Measurements from ENCODE around the gene ASCL3.
"Not testable (repeated sequence)": the region's sequence is repeated elsewhere in the genome, so short reads cannot be mapped to it uniquely, and the experiment has no call there.

Gene ASCL3

DNA sequence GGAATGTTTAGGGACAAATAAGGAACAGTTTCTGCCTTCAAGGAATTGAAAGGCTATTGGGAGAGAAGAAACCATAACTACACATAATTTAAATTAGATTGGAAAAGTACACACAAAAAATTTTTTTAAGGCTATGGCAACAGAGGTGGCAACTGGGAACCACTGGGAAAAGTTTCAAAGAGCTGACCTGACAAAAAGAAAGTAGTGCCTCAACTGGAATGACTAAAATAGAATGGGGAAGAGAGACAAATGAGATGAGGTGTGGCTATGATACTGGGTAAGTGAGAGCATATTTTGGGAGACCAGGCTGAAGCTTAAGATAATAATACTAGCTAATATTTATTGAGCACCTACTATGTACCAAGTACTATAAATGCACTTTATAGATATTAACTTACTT lies 34.7 kb downstream of the ASCL3 start:
- DNase-seq = no peak

DNA sequence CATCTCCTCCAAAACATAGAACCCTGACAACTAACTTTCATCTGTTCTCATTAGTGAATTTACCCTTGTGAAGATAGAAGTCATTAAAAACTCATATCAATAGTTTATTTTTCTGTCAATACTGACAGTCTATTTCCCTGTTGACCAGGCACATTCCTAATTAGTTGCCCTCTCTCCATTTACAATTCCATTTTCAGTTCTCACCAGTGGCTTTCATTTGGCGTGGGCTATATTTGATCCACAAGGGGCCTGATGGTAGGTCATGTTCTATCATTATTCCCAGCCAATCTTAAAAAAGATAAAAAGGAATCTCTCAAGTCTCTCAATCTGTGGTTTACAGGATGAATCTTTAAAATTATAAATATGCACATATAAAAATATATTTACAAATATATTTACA lies 35.7 kb downstream of the ASCL3 start:
- no peak for DNase-seq

GRCh38 chr11:8905528-8906165 lies 37.2 kb downstream of the ASCL3 start:
- DNase-seq = no peak

GRCh38 chr11:8899119-8899753 lies 43.6 kb downstream of the ASCL3 start:
- DNase-seq = no peak

DNA sequence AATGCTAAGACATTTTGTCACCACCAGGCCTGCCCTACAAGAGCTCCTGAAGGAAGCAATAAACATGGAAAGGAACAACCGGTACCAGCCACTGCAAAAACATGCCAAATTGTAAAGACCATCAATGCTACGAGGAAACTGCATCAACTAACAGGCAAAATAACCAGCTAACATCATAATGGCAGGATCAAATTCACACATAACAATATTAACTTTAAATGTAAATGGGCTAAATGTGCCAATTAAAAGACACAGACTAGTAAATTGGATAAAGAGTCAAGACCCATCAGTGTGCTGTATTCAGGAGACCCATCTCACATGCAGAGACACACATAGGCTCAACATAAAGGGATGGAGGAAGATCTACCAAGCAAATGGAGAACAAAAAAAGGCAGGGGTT lies 51.6 kb downstream of the ASCL3 start:
- not testable (repeated sequence) for DNase-seq

Measured in DMS153 (cell line).